ENCODE measurements around the gene FNDC5.

Gene FNDC5

GRCh38 chr1:32864375-32865019 is 6.2 kb downstream of the FNDC5 start:
- Histone ChIP-seq H3K27me3 (peaks cover 9% of the 10 kb centered on the region), H3K27ac (no peak overlapping the region), H3K9me3 (no peaks in the 10 kb centered on the region), H3K36me3 (peaks cover 22% of the 10 kb centered on the region), H3K4me1 (ENCODE audit: control insufficient read depth in 1 of 2, insufficient read depth in 1 of 2, low read depth in 1 of 2, low read length in 1 of 2) (no peaks in the 10 kb centered on the region), H3K4me3 (ENCODE audit: low read depth in 1 of 2, low read length in 1 of 2) (no peak overlapping the region)
- no peak for TF ChIP-seq CTCF (IDR thresholded peaks at IDR 0.05)

GRCh38 chr1:32863881-32864245 is 6.8 kb downstream of the FNDC5 start:
- no peaks in the 10 kb centered on the region for H3K4me1 ChIP-seq (ENCODE audit: control insufficient read depth in 1 of 2, insufficient read depth in 1 of 2, low read depth in 1 of 2, low read length in 1 of 2)
- H3K27me3 ChIP-seq, result peaks cover 3% of the 10 kb centered on the region
- no peak for TF ChIP-seq CTCF (IDR thresholded peaks at IDR 0.05)
- H3K9me3 ChIP-seq, result no peaks in the 10 kb centered on the region
- H3K27ac ChIP-seq, result no peak overlapping the region
- H3K36me3 ChIP-seq, result peaks cover 28% of the 10 kb centered on the region
- H3K4me3 ChIP-seq (ENCODE audit: low read depth in 1 of 2, low read length in 1 of 2), result no peak overlapping the region

- Histone ChIP-seq H3K4me1 (ENCODE audit: control insufficient read depth in 1 of 2, insufficient read depth in 1 of 2, low read depth in 1 of 2, low read length in 1 of 2) (no peaks in the 10 kb centered on the region), H3K36me3 (peaks cover 33% of the 10 kb centered on the region), H3K27ac (no peak overlapping the region), H3K27me3 (no peaks in the 10 kb centered on the region), H3K9me3 (no peaks in the 10 kb centered on the region), H3K4me3 (ENCODE audit: low read depth in 1 of 2, low read length in 1 of 2) (no peak overlapping the region)
- TF ChIP-seq CTCF (IDR thresholded peaks at IDR 0.05), result no peak
These were observed 7.4 kb downstream of the FNDC5 start for GRCh38 chr1:32863218-32863880.

GRCh38 chr1:32861904-32862695 is 8.6 kb downstream of the FNDC5 start:
- H3K9me3 ChIP-seq, result no peaks in the 10 kb centered on the region
- no peaks in the 10 kb centered on the region for H3K4me1 ChIP-seq (ENCODE audit: control insufficient read depth in 1 of 2, insufficient read depth in 1 of 2, low read depth in 1 of 2, low read length in 1 of 2)
- H3K4me3 ChIP-seq (ENCODE audit: low read depth in 1 of 2, low read length in 1 of 2), result no peak overlapping the region
- no peak for TF ChIP-seq CTCF (IDR thresholded peaks at IDR 0.05)
- no peaks in the 10 kb centered on the region for H3K27me3 ChIP-seq
- peaks cover 46% of the 10 kb centered on the region for H3K36me3 ChIP-seq
- no peak overlapping the region for H3K27ac ChIP-seq

- Histone ChIP-seq H3K27ac (no peak overlapping the region), H3K4me1 (ENCODE audit: control insufficient read depth in 1 of 2, insufficient read depth in 1 of 2, low read depth in 1 of 2, low read length in 1 of 2) (no peaks in the 10 kb centered on the region), H3K36me3 (peaks cover 60% of the 10 kb centered on the region), H3K9me3 (no peaks in the 10 kb centered on the region), H3K4me3 (ENCODE audit: low read depth in 1 of 2, low read length in 1 of 2) (no peak overlapping the region), H3K27me3 (no peaks in the 10 kb centered on the region)
- TF ChIP-seq CTCF (IDR thresholded peaks at IDR 0.05), result no peak
These were observed 10.1 kb downstream of the FNDC5 start for GRCh38 chr1:32860566-32860965.
